ENCODE measurements around the gene PRRC1.

PRRC1 gene

GRCh38 chr5:127580731-127581130 is 63.3 kb downstream of the PRRC1 start:
- DNase-seq (ENCODE audit: low read depth): no peak

DNA sequence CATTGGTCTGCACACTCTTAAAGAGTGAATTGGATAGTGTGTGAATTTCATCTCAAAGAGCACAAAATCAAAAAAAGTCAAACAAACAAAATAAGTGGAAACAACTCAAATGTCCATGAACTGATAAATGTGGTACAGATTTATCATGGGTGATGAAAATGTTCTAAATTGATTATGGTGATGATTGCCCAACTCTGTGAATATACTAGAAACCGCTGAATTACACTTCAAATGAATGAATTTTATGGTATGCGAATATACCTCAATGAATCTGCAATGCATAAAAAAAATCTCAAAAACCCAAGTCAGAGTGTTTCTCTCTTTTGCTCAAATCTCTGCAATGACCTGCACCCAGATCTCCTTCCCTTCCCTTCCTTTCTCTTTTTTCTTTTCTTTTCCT is 64.0 kb downstream of the PRRC1 start:
- no peak for DNase-seq (ENCODE audit: low read depth)

GRCh38 chr5:127582773-127583370 is 65.4 kb downstream of the PRRC1 start:
- DNase-seq (ENCODE audit: low read depth): no peak

DNA sequence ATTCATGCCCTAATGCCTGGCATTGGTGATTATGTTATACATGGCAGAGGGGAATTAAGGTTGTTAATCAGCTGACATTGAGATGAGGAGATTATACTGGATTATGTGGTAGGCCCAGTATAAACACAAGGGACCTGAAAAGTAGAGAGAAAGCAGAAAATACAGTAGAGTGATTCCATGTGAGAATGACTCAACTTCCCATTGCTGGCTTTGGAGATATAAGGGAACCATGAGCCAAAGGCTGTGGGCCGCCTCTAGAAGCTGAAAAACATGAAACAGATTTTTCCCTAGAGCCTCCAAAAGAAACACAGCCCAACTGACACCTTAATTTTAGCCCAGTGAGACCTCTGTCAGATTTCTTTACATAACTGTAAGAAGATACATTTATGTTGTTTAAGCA is 66.4 kb downstream of the PRRC1 start:
- DNase-seq (ENCODE audit: low read depth): no peak

DNA sequence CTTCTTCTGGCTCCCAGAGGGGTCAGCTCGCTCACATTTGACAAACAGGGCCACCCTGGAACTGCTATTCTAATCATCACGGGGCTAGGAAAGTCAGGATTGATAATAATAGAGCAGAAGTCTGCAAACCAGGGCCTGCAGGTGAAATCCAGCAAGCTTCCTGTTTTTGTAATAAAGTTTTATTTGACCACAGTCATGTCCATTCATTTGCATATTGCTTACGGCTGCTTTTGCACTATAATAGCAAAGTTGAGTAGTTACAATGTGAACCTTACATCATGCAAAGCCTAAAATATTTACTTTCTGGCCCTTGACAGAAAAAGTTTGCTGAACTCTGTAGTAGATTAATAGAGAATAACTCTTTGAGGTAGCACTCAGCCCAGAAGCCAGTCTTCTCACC is 68.2 kb downstream of the PRRC1 start:
- no peak for DNase-seq (ENCODE audit: low read depth)

DNA sequence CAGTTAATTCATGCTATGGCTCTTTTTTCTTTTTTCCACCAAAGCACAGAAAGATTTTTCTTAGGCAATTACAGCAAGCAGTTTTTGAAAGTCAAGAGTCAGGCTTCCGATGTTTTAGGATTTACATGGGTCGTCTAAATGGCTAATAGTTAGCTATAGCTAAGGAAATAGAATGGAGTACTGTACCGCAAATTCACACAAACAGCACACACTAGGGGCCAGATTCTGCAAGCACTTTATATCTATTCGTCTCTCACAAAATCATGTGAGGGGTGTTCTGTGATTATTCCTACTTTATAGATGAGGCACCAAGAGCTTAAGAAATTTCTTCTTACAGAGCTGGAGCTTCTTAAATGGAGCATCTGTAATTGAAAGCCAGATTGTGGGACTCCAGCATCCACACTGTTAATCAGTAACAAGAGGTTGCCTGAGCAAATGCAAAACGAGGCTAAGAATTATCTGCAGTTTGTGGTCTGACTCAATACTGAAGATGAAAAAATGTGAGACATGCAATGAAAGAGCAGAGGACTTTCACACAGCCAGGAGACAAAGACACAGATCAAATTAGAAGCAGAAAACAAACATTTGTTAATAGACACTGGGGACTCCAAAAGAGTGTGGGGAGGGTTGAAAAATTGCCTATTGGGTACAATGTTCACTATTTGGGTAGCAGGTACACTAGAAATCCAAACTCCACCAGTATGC is 68.8 kb downstream of the PRRC1 start:
- DNase-seq (ENCODE audit: low read depth): no peak

GRCh38 chr5:127586811-127587210 is 69.4 kb downstream of the PRRC1 start:
- no peak for DNase-seq (ENCODE audit: low read depth)

DNA sequence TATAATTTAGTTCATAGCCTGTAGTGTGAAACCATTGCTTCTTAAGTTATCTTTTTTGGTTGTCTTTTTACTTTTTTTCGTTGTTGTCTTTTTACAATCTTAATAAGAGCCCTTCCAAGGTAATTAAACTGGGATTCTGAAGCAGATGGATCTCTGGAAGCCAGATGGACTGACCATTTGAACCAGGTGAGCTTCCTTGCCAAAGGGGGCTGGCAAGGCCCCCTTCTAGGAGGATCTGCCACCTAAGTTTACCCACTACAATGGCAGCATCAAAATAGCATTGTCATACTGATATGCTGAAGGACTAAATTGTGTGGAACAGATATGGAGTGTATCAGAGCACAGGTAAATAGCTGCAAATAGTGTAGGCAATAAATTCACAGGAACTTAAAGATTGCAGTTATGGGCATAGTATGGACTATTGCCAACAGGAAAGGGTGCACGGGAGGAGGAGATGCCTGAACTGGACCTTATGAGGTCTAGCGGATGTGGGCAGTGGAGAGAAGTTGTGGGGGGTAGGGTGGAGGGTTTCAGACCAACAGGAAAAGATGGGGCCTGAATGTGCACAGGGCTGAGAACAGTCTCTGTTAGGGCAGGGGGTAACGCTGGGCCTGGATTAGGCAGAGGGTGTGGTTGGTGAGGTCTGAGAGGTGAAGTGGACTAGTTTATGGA is 69.9 kb downstream of the PRRC1 start:
- peak; percentile 80 for DNase-seq (ENCODE audit: low read depth)

GRCh38 chr5:127588368-127588767 is 70.9 kb downstream of the PRRC1 start:
- no peak for DNase-seq (ENCODE audit: low read depth)

DNA sequence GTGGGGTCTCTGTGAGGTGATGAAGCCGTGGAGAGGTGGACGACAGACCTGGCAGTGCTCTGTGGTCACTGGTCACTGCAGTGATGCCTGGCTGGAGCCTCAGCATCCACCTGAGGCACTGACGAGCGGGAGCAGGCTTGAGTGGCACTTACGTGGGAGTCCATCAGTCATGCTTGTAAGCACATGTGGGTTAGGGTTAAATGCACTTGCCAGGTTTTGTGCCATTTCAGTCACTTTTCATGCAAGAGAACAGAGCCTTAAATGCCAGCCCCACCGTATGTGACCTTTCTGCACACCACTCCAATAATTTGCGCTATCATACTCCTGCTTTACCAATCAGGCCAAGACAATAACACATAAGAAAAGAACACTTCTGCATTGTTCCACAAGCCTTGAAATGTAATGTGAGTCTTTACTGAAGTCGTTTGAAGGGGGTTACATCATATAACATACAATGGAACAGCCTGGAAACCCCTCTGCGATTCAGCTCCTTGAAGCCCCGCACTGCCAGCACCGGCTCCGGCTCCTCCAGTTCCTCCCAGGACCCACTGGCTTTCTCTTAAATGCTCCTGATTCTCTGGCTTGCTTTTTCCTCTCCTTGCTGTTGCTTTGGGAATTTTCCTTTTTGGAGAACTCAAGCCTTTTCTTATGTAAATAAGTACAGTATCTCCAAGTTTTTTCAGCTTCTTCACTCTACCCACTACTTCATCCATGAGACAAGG is 72.0 kb downstream of the PRRC1 start:
- DNase-seq (ENCODE audit: low read depth): no peak

DNA sequence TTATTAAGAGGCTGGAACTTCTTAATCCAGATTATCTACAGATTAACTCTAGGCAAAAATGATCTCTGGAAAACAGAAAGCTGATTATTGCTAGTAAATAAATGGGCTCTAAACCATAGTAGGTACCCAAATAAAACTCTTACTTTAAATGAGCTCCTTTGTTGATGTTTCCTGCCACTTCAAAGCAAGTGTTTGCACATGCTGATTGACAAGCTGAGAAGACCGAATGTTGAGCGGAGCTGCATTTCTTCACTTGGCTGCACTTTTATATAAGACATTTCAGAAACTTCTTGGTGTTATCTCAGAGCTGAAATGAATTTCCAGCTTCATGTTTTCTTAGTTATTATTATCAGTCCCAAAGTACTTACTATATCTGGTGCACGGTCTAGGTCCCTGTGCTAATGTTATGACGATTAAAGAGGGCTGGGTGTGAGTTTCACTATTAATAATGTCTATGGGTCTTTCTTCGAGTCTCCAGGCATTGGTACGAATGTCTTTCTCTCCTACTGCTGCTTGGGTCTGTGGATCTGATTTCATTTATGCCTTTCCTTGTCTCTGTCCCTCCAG is 72.8 kb downstream of the PRRC1 start:
- DNase-seq (ENCODE audit: low read depth): no peak

- no peak for DNase-seq (ENCODE audit: low read depth)
Measured at GRCh38 chr5:127595484-127596368, 78.3 kb downstream of the PRRC1 start.

DNA sequence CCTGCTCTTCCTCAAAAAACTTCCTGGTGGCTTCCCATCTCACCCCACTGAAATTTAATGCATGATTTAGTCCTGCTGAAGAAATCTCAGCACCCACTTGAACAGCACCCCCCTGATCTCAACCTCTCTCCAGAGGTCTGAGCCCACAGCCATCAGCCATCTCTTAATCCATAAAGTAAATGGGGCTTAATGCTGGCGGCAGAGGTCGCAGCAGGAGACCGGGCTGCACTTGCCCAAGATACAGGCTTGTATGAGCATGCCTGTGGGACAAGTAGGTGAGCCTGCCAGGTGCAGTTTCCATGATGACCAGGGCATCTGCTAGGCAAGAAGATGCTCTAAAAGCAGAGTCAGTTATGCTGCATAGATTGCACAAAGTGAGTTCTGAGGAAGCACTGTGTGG is 79.1 kb downstream of the PRRC1 start:
- DNase-seq (ENCODE audit: low read depth): no peak

DNA sequence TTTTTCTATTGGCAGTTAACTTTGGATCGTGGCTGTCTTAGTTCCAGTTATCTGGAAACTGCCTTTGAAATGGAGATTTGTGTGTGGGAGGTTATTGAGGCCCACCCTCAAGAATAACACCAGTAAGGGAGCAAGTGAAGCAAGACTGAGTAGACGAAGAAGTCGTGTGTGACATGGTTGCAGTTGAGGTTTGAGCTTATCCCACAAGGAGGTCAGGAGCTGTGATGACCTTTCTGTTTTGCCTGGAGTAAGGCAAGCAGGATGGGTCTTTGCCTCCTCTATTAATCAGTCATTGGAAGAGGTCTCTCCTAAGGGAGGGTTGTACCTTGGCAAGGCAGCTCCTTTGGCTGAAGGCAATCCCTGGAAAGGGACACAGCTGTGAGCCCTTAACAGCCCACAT is 81.9 kb downstream of the PRRC1 start:
- DNase-seq (ENCODE audit: low read depth): no peak

DNA sequence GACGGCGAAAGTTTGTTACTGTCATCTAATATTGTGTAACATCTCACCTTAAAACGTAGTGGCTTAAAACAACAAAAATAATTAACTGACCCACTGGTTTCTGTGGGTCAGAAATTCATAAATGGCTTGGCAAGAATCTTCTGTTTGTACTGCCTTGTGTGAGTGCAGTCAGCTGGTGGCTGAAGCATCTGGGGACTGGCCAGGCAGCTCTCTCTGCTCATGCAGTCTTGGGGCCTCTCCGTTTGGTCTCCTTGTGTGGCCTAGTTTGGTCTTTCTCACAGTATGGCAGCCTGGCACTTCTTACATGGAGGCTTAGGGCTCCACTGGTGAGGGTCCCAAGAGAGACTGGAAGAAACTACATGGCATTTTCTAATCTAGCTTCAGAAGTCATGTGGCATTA is 82.4 kb downstream of the PRRC1 start:
- DNase-seq (ENCODE audit: low read depth): no peak

DNA sequence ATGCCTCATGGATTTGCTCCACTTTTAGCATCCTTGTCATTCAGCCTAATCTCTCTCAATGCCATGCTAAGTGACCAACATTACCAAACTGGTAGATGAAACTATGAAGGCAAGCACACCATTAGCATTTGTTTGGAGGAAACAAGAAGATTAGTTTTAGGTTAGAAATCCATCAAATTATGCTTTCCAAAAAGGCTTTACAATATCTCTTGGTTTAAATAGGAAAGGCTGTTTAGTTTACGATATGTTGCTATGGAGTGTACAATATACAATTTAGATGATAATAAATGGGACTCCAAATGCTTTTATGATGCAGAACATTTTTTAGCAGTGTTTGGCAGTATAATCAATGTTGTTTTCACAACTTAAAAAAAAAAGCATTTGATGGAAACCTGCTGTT is 83.7 kb downstream of the PRRC1 start:
- DNase-seq (ENCODE audit: low read depth): no peak

GRCh38 chr5:127601601-127602000 is 84.2 kb downstream of the PRRC1 start:
- DNase-seq (ENCODE audit: low read depth): no peak

DNA sequence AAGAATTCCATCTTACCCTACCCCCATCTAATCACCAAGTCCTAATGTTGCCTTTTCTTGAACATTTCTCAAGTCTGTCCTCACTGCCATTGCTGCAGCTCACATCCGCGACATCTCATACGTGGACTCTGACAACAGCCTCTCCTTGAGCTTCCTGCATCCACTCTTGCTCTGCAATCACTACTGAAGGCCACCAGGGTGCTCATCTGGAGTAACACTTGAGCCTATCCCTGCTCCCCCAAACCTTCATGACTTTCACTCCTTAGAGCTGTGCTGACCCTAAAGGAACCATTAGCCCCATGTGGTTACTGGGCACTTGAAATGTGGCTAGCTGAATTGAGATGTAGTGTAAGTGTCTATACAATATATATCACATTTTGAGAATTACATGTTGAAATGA is 85.0 kb downstream of the PRRC1 start:
- DNase-seq (ENCODE audit: low read depth): no peak

DNA sequence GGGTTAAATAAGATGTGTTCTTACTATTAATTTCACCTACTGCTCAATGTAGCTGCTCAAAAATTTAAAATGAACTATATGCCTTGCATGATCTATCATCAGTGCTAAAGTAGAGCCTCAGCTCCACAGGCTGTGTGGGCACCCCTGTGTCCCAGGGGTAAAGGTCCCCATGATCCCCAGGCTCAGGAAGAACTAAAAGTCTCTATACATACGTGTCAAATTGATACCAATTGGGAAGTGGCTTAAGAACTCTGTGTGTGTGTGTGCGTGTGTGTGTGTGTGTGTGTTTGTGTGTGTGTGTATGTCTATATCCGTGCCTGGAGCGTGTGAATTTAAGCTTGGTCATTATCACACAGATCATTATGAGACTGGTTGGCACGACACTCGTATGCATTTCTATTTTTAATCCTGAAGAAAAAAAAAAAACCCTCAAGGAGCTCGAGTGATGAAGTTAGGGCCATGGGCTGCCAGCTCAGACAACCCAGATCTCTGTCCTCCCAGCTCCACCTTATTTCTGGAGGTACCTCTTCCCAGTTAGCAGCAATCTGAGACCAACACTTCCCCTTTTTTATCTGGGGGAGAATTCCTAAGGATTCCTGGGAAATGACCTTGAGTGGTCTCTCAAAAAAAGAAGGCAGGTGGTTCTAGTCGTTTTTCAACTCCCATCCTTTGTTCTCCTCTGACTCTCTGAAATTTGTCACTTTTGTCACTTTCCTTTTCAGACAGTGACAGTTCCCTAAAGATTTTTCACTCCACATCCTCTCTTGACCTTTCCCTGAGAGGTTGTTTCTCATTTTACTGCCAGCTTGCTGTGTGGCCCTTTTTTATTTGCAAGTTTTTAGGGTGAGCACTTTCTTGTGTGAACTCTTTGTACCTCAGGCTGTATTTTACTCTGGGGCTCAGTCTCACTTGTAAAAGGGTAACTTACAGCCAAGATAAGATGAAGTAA is 85.7 kb downstream of the PRRC1 start:
- DNase-seq (ENCODE audit: low read depth): no peak

Data from CMK (cell line).